H1 (cell line): ENCODE data around the gene JDP2. TPM values are rescaled to one million over a fixed set of nuclear protein-coding genes. Genes with fewer than 3 reads are reported as not detected.

ENCODE experiments used
- CTCF ChIA-PET: fragments of 300-600 bp; sonication (Branson Sonifier 250); formaldehyde crosslinking; loops from one replicate; lab custom pipeline; 2021; ENCODE audit not compliant: partially characterized antibody; lab: Charles Lee
- POLR2A ChIA-PET: fragments of 300-600 bp; sonication (Branson Sonifier 250); formaldehyde crosslinking; loops from one replicate; lab custom pipeline; 2021; ENCODE audit warnings: inconsistent platforms; ENCODE audit not compliant: partially characterized antibody; lab: Charles Lee
- DNase-seq, 2 experiments: peaks; one replicate each; pipeline versions ENCODE4 v3.0.0 to v3.0.0-alpha.2; 2010 to 2022; ENCODE audit warnings: low spot score in 2 of 2, low read depth in 1 of 2, mixed read lengths in 1 of 2
- FAIRE-seq: peaks from 2 replicates; lab custom pipeline; 2011; peaks lifted over from hg19 to GRCh38; lab: Jason Lieb, UNC
- H2AFZ ChIP-seq: 2 replicates; pipeline ENCODE4 v1.8.1; 2012; ENCODE audit warnings: low read length, inconsistent platforms
- H2AK5ac ChIP-seq: 2 replicates; pipeline ENCODE4 v1.6.1; 2013; ENCODE audit warnings: low read depth, low read length
- H2BK120ac ChIP-seq: replicated peaks from 2 replicates; pipeline ENCODE3; 2013; ENCODE audit warnings: low read depth, low read length, inconsistent platforms
- H2BK12ac ChIP-seq: 2 replicates; pipeline ENCODE4 v1.6.1; 2013; ENCODE audit warnings: low read depth, low read length
- H2BK15ac ChIP-seq: 2 replicates; pipeline ENCODE4 v1.6.1; 2013; ENCODE audit warnings: low read length
- H2BK20ac ChIP-seq: 2 replicates; pipeline ENCODE4 v1.6.1; 2013; ENCODE audit warnings: low read length
- H2BK5ac ChIP-seq: 2 replicates; pipeline ENCODE4 v1.6.1; 2013; ENCODE audit warnings: low read depth, low read length
- H3K14ac ChIP-seq: 2 replicates; pipeline ENCODE4 v1.6.1; 2013; ENCODE audit warnings: inconsistent platforms; ENCODE audit not compliant: insufficient read length
- H3K18ac ChIP-seq: 2 replicates; pipeline ENCODE4 v1.6.1; 2013; ENCODE audit warnings: low read length; ENCODE audit errors: extremely low read depth
- H3K23ac ChIP-seq: 2 replicates; pipeline ENCODE4 v1.6.1; 2013; ENCODE audit warnings: inconsistent platforms; ENCODE audit not compliant: insufficient read length
- H3K23me2 ChIP-seq: 2 replicates; pipeline ENCODE4 v1.6.1; 2013; ENCODE audit warnings: low read depth, low read length
- H3K27ac ChIP-seq: 2 replicates; pipeline ENCODE4 v1.6.1; 2011; ENCODE audit warnings: low read depth, low read length, inconsistent platforms
- H3K27me3 ChIP-seq, 4 experiments: replicated peaks in 1 of 4; 1 replicate in 1 of 4; 2 replicates in 3 of 4; pipeline versions ENCODE4 v1.6.1 to v1.8.1; 2011 to 2013; ENCODE audit warnings: low read length in 3 of 4, mild to moderate bottlenecking in 3 of 4, inconsistent platforms in 2 of 4, mixed read lengths in 2 of 4, moderate library complexity in 1 of 4; ENCODE audit not compliant: control insufficient read depth in 3 of 4, insufficient read depth in 3 of 4; ENCODE audit errors: extremely low read depth in 1 of 4
- H3K36me3 ChIP-seq, 4 experiments: 2 replicates each; pipeline versions ENCODE4 v1.6.1 to v1.8.1; 2011 to 2013; ENCODE audit warnings: mild to moderate bottlenecking in 4 of 4, low read length in 3 of 4, moderate library complexity in 2 of 4, control low read depth in 1 of 4, inconsistent platforms in 1 of 4; ENCODE audit not compliant: insufficient read depth in 4 of 4, control insufficient read depth in 2 of 4
- H3K4ac ChIP-seq: replicated peaks from 2 replicates; pipeline ENCODE3; 2013; ENCODE audit warnings: low read length, low read depth, mixed read lengths, inconsistent platforms; ENCODE audit not compliant: insufficient read length
- H3K4me1 ChIP-seq, 4 experiments: replicated peaks in 1 of 4; 1 replicate in 1 of 4; 2 replicates in 3 of 4; pipeline versions ENCODE4 v1.6.1 to v1.8.1; 2011 to 2013; ENCODE audit warnings: low read length in 3 of 4, inconsistent platforms in 2 of 4, mixed read lengths in 1 of 4; ENCODE audit not compliant: insufficient read depth in 4 of 4, control insufficient read depth in 3 of 4
- H3K4me2 ChIP-seq, 2 experiments: 2 replicates each; pipeline versions ENCODE4 v1.6.1 to v1.8.1; 2011 to 2013; ENCODE audit warnings: low read depth in 2 of 2, low read length in 2 of 2, control low read depth in 1 of 2, inconsistent platforms in 1 of 2, mild to moderate bottlenecking in 1 of 2; ENCODE audit not compliant: insufficient read depth in 1 of 2
- H3K4me3 ChIP-seq, 4 experiments: fragments of 200-600, 300-600 bp in 1 of 4; sonication (generic), shearing (Covaris generic), sonication (Bioruptor Twin) in 1 of 4; 2 replicates each; pipeline versions ENCODE4 v1.5.1 to v1.8.1; 2011 to 2016; ENCODE audit warnings: low read length in 4 of 4, low read depth in 3 of 4, control low read depth in 2 of 4, inconsistent platforms in 2 of 4, mild to moderate bottlenecking in 2 of 4, mixed read lengths in 1 of 4, moderate library complexity in 1 of 4; ENCODE audit not compliant: insufficient read depth in 2 of 4; ENCODE audit errors: extremely low read depth in 1 of 4
- H3K56ac ChIP-seq: replicated peaks from 2 replicates; pipeline ENCODE3; 2013; ENCODE audit warnings: low read depth, mild to moderate bottlenecking, mixed read lengths, low read length, inconsistent platforms; ENCODE audit not compliant: insufficient read length
- H3K79me1 ChIP-seq: 2 replicates; pipeline ENCODE4 v1.6.1; 2013; ENCODE audit warnings: low read depth, low read length, control low read depth
- H3K79me2 ChIP-seq, 2 experiments: 2 replicates each; pipeline versions ENCODE4 v1.6.1 to v1.8.1; 2012 to 2013; ENCODE audit warnings: low read length in 2 of 2, mild to moderate bottlenecking in 2 of 2, inconsistent platforms in 1 of 2; ENCODE audit not compliant: insufficient read depth in 2 of 2, control insufficient read depth in 1 of 2
- H3K9ac ChIP-seq, 4 experiments: replicated peaks in 1 of 4; 1 replicate in 1 of 4; 2 replicates in 3 of 4; pipeline versions ENCODE4 v1.6.1 to v1.8.1; 2011 to 2013; ENCODE audit warnings: low read depth in 3 of 4, low read length in 3 of 4, control low read depth in 2 of 4, mild to moderate bottlenecking in 2 of 4, moderate library complexity in 2 of 4, inconsistent platforms in 1 of 4; ENCODE audit errors: extremely low read depth in 1 of 4
- H3K9me3 ChIP-seq, 2 experiments: 2 replicates each; pipeline versions ENCODE4 v1.6.1 to v1.8.1; 2012 to 2013; ENCODE audit warnings: mild to moderate bottlenecking in 2 of 2, moderate library complexity in 2 of 2, control low read depth in 1 of 2, inconsistent platforms in 1 of 2, low read depth in 1 of 2, low read length in 1 of 2, mixed read lengths in 1 of 2; ENCODE audit not compliant: insufficient read depth in 2 of 2
- H4K20me1 ChIP-seq, 2 experiments: replicated peaks in 1 of 2; 2 replicates each; pipeline versions ENCODE3 to v1.8.1; 2011 to 2013; ENCODE audit warnings: inconsistent platforms in 2 of 2, low read length in 2 of 2, mild to moderate bottlenecking in 1 of 2; ENCODE audit not compliant: insufficient read depth in 2 of 2, control insufficient read depth in 1 of 2
- H4K5ac ChIP-seq: 2 replicates; pipeline ENCODE4 v1.6.1; 2013; ENCODE audit warnings: low read length, low read depth, mixed read lengths, inconsistent platforms; ENCODE audit not compliant: insufficient read length
- H4K8ac ChIP-seq: 2 replicates; pipeline ENCODE4 v1.8.0; 2013; ENCODE audit warnings: mild to moderate bottlenecking, moderate library complexity, low read length, inconsistent platforms; ENCODE audit not compliant: insufficient read depth; ENCODE audit errors: extremely low read depth
- H4K91ac ChIP-seq: replicated peaks from 2 replicates; pipeline ENCODE3; 2013; ENCODE audit warnings: low read length, mixed read lengths, inconsistent platforms; ENCODE audit not compliant: insufficient read length
- BACH1 ChIP-seq: IDR thresholded peaks from 2 replicates; pipeline ENCODE4 v1.6.1; 2012; ENCODE audit warnings: low read length, improper control_type of control experiment
- MAFK ChIP-seq: IDR thresholded peaks from 2 replicates; pipeline ENCODE4 v1.6.1; 2012; ENCODE audit warnings: low read depth, mild to moderate bottlenecking, improper control_type of control experiment, low read length
- POU5F1 ChIP-seq: IDR thresholded peaks from 2 replicates; pipeline ENCODE4 v1.6.1; 2011; ENCODE audit warnings: low read depth, mild to moderate bottlenecking, low read length, moderate library complexity
- SIN3A ChIP-seq, 2 experiments: IDR thresholded peaks in 1 of 2; conservative IDR thresholded peaks in 1 of 2; 2 replicates each; pipeline ENCODE4 v1.6.1; 2011 to 2012; ENCODE audit warnings: low read length in 2 of 2, improper control_type of control experiment in 1 of 2, low read depth in 1 of 2, mild to moderate bottlenecking in 1 of 2
- WGBS, 2 experiments: shearing (Covaris generic) in 1 of 2; methylation state at CpG; one replicate each; pipeline versions ENCODE4 v1.1.6 to v1.1.7; 2013 to 2015; ENCODE audit warnings: low lambda C conversion rate in 2 of 2, mixed read lengths in 2 of 2, inconsistent platforms in 1 of 2, low coverage in 1 of 2, missing lambda C conversion rate in 1 of 2; ENCODE audit not compliant: insufficient replicate concordance in 2 of 2, insufficient coverage in 1 of 2, insufficient read length in 1 of 2; ENCODE audit errors: extremely low coverage in 1 of 2, missing lambda C conversion rate in 1 of 2; 5-methylcytosine and 5-hydroxymethylcytosine counted together
- polyA plus RNA-seq, 7 experiments: library from polyadenylated mRNA; depleted of rRNA in 3 of 7; stranded (reverse) in 5 of 7; unstranded in 2 of 7; fragments of >200 nt in 5 of 7; fragments of 200-250 nt in 2 of 7; gene quantifications; 1 replicate in 5 of 7; 2 replicates in 1 of 7; 4 replicates in 1 of 7; pipeline versions ENCODE4 v1.2.1 to v1.2.3, GENCODE V29; 2011 to 2013; ENCODE audit warnings: missing spikeins in 2 of 7, mixed read lengths in 2 of 7
- total RNA-seq: library from RNA; stranded (reverse); fragmentation: NEBNext Ultra II Directional; extraction: Animal tissue kit (Norgen Biotek cat#: 25700); gene quantifications from 2 replicates; pipeline ENCODE4 v1.2.1, GENCODE V29; 2021

The JDP2 gene
- total and polyA plus RNA-seq, 2 of the 8 experiments (the other 6 are each of a cell fraction or from before 2014, with no cell fraction given) = 8.9 to 27.2 TPM

GRCh38 chr14:75442642-75443041, 14.8 kb downstream of the JDP2 start:
- CTCF ChIA-PET = interaction anchor here (0.6 to 4.1 kb wide), 7 partner anchors 11 to 138 kb away, joined by 3 to 16 read pairs (median 3); no protein-coding TSS in a partner anchor
- H3K9me3 ChIP-seq = no peaks in the 10 kb centered on the region
- FAIRE-seq = no peak

More at GRCh38 chr14:75442642-75443041, 14.8 kb downstream of the JDP2 start:
- H3K4me1 ChIP-seq = peaks cover 2 to 14% (median 8%) of the 10 kb centered on the region in 4 experiments
- H3K14ac ChIP-seq = no peak overlapping the region
- no peaks in the 10 kb centered on the region for H3K27me3 ChIP-seq
- no peak overlapping the region for H3K4me2 ChIP-seq
- peaks cover 0 to 26% (median 0%) of the 10 kb centered on the region in 4 experiments; a peak in 4 of 8 replicates for H3K36me3 ChIP-seq
- peak; percentile 62 for TF ChIP-seq MAFK
- peak; percentile 77; the same call in 1 of the 2 replicates for TF ChIP-seq BACH1
- no peak for TF ChIP-seq SIN3A (conservative IDR thresholded peaks at IDR 0.05 in 1 of 2, IDR thresholded peaks at IDR 0.05 in 1 of 2; ENCODE audit: low read depth in 1 of 2, low read length in 2 of 2)
- TF ChIP-seq POU5F1 = no peak
- H3K79me2 ChIP-seq = no peaks in the 10 kb centered on the region; a peak in 1 of 4 replicates
- no peak overlapping the region for H3K4ac ChIP-seq
- 85% methylated on average over 8 of the region's 8 CpGs; no CpG with 5 or more reads in 1 of the 2 experiments for WGBS, 2 experiments
- H2BK12ac ChIP-seq = no peak overlapping the region
- DNase-seq = no peak
- H3K56ac ChIP-seq = no peak overlapping the region
- no peak overlapping the region for H3K23ac ChIP-seq
- H2AK5ac ChIP-seq = no peak overlapping the region
- peak overlapping the region; percentile 1 for H4K91ac ChIP-seq
- H3K9ac ChIP-seq = no peak overlapping the region
- H2AFZ ChIP-seq = no peak overlapping the region
- H3K27ac ChIP-seq = no peak overlapping the region
- H3K23me2 ChIP-seq = no peaks in the 10 kb centered on the region
- H2BK15ac ChIP-seq = no peak overlapping the region
- H2BK120ac ChIP-seq = no peak overlapping the region
- no peak overlapping the region for H4K8ac ChIP-seq
- POLR2A ChIA-PET = interaction anchor here (1.0 to 6.7 kb wide), 5 partner anchors 8 to 309 kb away, joined by 3 to 65 read pairs (median 12); partner anchors contain the start of gene JDP2
- no peak overlapping the region for H2BK20ac ChIP-seq
- no peak overlapping the region for H3K18ac ChIP-seq
- H3K4me3 ChIP-seq = no peak overlapping the region
- peaks cover 8% of the 10 kb centered on the region for H3K79me1 ChIP-seq
- H4K5ac ChIP-seq = peak overlapping the region; percentile 13
- H2BK5ac ChIP-seq = no peak overlapping the region
- H4K20me1 ChIP-seq = peaks cover 0 to 3% of the 10 kb centered on the region in 2 experiments
